Effector memory CD4-positive, alpha-beta T cell (primary cell): Measurements from ENCODE around the gene MYH10.

Experiments used
- DNase-seq, 3 donors: peaks; one replicate each; pipeline ENCODE4 v3.0.0-alpha.2; 2020
- H3K27ac ChIP-seq: 2 replicates; pipeline ENCODE4 v1.7.0; 2013; ENCODE audit warnings: mild to moderate bottlenecking, low read length, moderate library complexity; ENCODE audit not compliant: insufficient read depth, poor library complexity, severe bottlenecking
- H3K27me3 ChIP-seq: replicated peaks from 2 replicates; pipeline ENCODE4 v1.7.0; 2013; ENCODE audit warnings: mild to moderate bottlenecking, low read length; ENCODE audit not compliant: insufficient read depth, control insufficient read depth, poor library complexity, severe bottlenecking
- H3K36me3 ChIP-seq: 2 replicates; pipeline ENCODE4 v1.7.0; 2013; ENCODE audit warnings: mild to moderate bottlenecking, low read length, moderate library complexity; ENCODE audit not compliant: control insufficient read depth, insufficient read depth
- H3K4me1 ChIP-seq: 2 replicates; pipeline ENCODE4 v1.7.0; 2013; ENCODE audit warnings: low read length, mild to moderate bottlenecking; ENCODE audit not compliant: control insufficient read depth, insufficient read depth, poor library complexity, severe bottlenecking
- H3K4me3 ChIP-seq: 2 replicates; pipeline ENCODE4 v1.7.0; 2013; ENCODE audit warnings: low read length, low read depth, mild to moderate bottlenecking; ENCODE audit not compliant: insufficient read depth, poor library complexity, severe bottlenecking
- H3K9me3 ChIP-seq: 2 replicates; pipeline ENCODE4 v1.7.0; 2013; ENCODE audit warnings: mild to moderate bottlenecking, low read length, moderate library complexity; ENCODE audit not compliant: control insufficient read depth
- total RNA-seq, 3 donors: gene quantifications; one replicate each; lab custom pipeline; 2026; lab: John Stamatoyannopoulos, UW

MYH10 gene
- 0.70 to 2.1 (median 1.5) reads per million in 3 donors for total RNA-seq

DNA sequence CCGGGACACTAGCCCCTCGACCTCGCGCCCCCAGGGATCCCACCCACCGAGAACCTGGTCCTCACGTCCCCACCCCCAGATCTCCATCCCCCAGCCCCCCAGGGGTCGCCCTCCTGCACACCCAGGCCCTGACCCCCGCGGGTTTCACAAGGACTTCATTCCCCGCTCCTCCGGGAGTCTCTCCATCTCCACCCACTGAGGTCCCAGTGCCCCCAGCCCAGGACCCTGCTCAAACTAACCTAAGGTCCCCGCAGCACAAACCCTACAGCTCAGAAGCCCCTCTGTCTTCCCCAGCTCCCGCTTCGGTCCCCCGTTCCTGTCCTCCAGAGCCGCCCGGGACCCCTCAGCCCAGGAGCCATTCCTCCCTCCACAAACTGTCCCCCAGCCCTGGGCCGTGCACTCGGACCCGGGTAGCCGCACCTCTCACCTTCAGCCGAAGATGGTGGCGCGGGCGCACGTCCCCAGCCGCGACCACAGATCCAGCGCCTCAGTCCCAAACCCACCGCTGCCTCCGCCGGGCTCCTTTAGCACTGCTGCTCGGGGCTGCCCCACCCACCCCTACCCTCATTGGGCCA lies at the start of gene MYH10:
TSS of gene MYH10 (minus strand) at position 499 of the 575 bp plus-strand sequence. CDS start 7,479 bp downstream, outside the sequence.
- Histone ChIP-seq H3K27ac (no peak within 1 kb of the TSS), H3K36me3 (no peaks in the 10 kb centered on the region), H3K4me1 (peaks cover 18% of the 10 kb centered on the region), H3K27me3 (peaks cover 6% of the 10 kb centered on the region), H3K4me3 (peak within 1 kb of the TSS; percentile 78), H3K9me3 (no peaks in the 10 kb centered on the region)
- DNase-seq = no peak

DNA sequence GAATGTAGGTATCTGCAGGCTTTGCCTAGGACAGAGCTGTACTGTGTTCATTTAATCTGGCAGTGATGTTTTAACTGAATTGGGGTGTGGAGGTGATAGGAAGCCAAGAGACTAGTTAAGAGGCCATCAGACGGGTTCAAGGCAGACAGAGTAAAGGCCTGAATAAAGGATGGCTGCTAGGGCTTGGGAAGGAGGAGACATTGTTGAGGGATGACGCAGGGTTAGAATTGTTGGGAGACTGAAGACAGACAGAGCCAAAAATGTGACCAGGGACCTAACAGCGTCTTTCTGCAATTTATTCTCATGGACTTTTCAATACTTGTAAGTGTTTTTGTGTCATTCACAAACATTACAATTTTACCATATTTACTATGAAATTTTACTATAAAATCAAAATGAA lies 48.6 kb upstream of the MYH10 start:
- Histone ChIP-seq H3K27me3 (no peaks in the 10 kb centered on the region), H3K4me1 (no peaks in the 10 kb centered on the region), H3K36me3 (no peaks in the 10 kb centered on the region), H3K4me3 (no peak overlapping the region), H3K9me3 (no peaks in the 10 kb centered on the region), H3K27ac (no peak overlapping the region)
- no peak for DNase-seq

DNA sequence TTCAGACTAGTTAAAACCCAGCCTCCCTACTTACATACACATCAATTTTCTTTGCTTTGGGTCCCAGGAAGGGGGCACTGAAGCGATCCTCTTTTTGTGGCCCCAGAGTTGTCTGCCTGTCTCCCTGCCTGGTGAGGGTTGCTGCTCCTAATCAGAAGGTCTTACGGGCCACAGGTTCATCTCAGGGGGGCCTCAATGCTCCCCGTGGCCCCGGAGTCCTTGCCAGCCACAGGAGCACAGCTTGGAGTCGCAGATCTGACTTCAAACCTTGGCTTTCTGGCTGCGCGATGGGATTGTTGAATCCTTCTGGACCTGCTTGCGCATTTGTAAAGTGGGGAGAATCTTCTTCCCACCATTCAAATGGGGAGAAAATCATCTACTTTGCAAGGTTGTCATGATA lies 44.8 kb upstream of the MYH10 start:
- no peaks in the 10 kb centered on the region for H3K36me3 ChIP-seq
- H3K4me1 ChIP-seq = no peaks in the 10 kb centered on the region
- no peak overlapping the region for H3K4me3 ChIP-seq
- H3K27me3 ChIP-seq = no peaks in the 10 kb centered on the region
- no peak for DNase-seq
- H3K27ac ChIP-seq = no peak overlapping the region
- H3K9me3 ChIP-seq = no peaks in the 10 kb centered on the region

DNA sequence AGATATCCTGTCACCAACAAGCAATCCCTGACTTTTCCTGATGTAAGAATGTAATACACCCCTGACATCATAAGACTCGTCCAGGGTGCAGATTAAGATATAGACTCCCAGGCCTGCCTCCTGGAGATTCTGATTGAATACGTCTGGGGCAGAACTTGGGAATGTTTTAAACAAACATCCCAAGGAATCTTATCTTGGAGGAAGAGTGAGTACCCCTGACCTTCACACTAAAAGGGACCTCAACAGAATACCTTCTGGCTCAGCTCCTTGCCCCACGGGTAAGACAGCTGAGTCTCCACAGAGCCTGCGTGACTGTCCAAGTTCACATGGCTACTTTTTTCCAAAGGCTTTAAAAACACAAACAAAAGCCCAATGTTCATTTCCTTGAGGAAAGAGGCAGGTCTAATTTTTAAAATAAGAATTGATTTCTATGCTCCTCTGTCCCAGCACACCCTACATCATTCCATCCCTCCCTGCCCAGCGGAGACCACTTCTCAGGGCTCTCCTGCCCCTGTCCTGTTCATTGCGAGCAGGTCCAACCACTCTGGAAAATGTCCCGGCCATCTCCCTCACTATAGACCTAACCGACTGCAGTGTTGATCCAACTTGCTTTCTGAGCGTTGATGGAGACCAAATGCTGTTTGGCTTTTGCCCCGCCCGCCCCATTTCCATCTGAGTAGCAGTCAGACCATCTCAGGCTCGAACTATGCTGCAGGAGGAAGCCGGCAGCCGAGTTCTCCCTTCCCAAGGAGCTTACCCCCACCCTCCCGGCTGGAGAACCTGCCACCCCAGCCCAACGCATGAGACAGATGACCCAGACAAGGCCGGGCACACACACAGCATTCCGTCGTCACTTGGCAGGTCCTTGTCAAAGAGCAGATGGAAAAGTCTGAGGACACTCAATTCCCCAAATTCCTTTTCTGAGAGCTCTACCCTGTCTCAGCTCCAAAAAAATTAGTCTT lies 44.1 kb upstream of the MYH10 start:
- no peak for DNase-seq
- H3K36me3 ChIP-seq = no peaks in the 10 kb centered on the region
- no peak overlapping the region for H3K27ac ChIP-seq
- no peak overlapping the region for H3K4me3 ChIP-seq
- H3K4me1 ChIP-seq = no peaks in the 10 kb centered on the region
- H3K27me3 ChIP-seq = no peaks in the 10 kb centered on the region
- H3K9me3 ChIP-seq = no peaks in the 10 kb centered on the region

DNA sequence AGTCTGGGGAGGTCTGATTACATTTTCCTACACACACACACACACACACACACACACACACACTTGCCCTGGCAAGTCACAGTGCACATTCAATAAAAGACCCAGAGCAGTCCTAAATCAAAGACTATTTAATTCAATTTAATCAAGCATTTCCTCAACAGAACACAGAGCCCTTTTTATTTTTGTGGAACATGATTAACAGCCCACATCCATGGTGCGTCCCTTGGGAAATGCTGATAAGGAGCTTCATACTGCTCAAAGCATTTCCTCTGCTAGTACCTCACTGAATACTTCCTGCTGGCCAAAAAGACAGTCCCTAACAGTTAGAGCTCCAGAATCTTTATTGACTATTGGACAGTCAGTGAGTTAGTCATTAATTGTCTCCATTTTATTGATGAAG lies 43.1 kb upstream of the MYH10 start:
- no peaks in the 10 kb centered on the region for H3K4me1 ChIP-seq
- no peak overlapping the region for H3K4me3 ChIP-seq
- no peaks in the 10 kb centered on the region for H3K27me3 ChIP-seq
- no peak overlapping the region for H3K27ac ChIP-seq
- no peaks in the 10 kb centered on the region for H3K36me3 ChIP-seq
- DNase-seq = no peak
- H3K9me3 ChIP-seq = no peaks in the 10 kb centered on the region

DNA sequence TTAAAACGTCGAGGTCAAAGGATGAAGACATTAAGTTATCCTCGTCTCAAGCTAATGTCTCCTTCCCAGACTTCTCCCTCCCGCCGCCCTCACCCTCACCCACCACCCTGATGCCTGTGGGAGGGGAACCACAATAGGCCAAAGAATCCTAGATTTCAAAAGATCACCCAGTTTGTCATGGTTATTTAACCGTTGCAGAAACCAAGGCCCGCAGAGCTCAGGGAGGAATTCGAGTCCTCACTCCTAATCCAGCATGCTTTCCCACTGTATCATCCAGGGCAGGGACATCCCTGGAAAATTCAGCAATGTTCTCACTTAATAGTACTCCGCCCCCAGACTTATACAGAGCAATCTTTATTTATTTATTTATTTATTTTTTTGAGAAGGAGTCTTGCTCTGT lies 41.8 kb upstream of the MYH10 start:
- no peak for DNase-seq
- H3K36me3 ChIP-seq = no peaks in the 10 kb centered on the region
- no peak overlapping the region for H3K4me3 ChIP-seq
- no peaks in the 10 kb centered on the region for H3K4me1 ChIP-seq
- H3K27me3 ChIP-seq = no peaks in the 10 kb centered on the region
- no peak overlapping the region for H3K27ac ChIP-seq
- no peaks in the 10 kb centered on the region for H3K9me3 ChIP-seq

DNA sequence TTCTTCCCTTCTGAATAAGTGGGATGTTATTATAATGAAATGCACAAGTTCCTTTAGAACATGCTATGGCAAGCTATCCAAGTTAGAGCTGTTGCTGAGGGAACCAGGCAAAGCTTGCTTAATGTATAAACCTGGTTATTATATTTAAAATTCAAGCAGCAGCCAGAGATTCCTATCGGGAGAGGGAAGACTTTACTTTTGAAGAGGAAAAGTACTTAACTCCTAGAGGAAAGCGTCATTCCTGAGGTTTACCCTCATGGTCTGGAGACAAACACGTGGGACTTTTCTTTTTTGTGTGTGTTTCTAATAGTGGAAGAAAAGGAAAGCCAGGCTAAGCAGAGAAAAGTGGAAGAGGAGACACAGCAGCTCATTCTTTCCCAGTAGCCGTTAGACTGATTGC lies 39.9 kb upstream of the MYH10 start:
- Histone ChIP-seq H3K4me3 (no peak overlapping the region), H3K4me1 (no peaks in the 10 kb centered on the region)

DNA sequence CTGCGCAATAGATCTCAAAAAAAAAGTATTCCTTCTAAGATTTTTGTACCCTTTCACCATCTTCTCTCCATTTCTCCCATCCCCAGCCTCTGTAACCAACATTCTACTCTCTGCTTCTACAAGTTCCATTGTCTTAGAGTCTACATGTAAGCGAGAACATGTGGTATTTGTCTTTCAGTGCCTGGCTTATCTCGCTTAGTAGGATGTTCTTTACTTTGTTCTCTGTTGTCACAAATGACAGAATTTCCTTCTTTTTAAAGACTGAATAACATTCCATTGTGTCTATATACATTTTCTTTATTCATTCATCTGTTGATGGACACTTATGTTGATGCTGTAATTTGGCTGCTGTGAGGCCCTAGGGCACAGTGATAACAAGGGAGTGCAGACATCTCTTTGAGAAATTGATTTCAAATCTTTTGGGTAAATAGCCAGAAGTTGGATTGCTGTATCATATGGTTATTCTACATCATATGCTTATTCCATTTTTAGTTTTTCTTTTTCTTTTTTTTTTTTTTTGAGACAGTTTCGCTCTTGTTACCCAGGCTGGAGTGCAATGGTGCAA lies 37.7 kb upstream of the MYH10 start:
- no peaks in the 10 kb centered on the region for H3K27me3 ChIP-seq
- H3K36me3 ChIP-seq = no peaks in the 10 kb centered on the region

More for the DNA sequence above, 39.9 kb upstream of the MYH10 start:
- Histone ChIP-seq H3K27ac (no peak overlapping the region), H3K9me3 (no peaks in the 10 kb centered on the region), H3K36me3 (no peaks in the 10 kb centered on the region), H3K27me3 (no peaks in the 10 kb centered on the region)
- no peak for DNase-seq

DNA sequence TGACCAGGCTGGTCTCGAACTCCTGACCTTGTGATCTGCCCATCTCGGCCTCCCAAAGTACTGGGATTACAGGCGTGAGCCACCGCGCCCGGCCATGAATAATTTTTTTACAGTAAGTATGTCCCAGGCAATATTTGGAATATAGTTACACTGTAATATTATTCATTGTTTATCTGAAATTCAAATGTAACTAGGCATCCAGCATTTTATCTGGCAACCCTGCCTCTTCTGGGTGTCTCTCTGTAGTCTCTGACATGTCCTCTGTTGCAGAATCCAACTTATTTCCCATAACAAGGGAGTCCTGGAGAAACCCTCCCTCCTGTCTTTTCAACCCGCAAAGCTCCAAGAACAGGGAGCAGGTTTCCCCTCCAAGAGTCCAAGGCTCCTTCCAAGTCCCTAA lies 36.9 kb upstream of the MYH10 start:
- H3K27ac ChIP-seq = no peak overlapping the region
- DNase-seq = no peak
- no peaks in the 10 kb centered on the region for H3K36me3 ChIP-seq
- no peaks in the 10 kb centered on the region for H3K4me1 ChIP-seq
- no peak overlapping the region for H3K4me3 ChIP-seq
- H3K9me3 ChIP-seq = no peaks in the 10 kb centered on the region
- H3K27me3 ChIP-seq = no peaks in the 10 kb centered on the region

More for the DNA sequence above, 37.7 kb upstream of the MYH10 start:
- Histone ChIP-seq H3K4me3 (no peak overlapping the region), H3K27ac (no peak overlapping the region), H3K4me1 (no peaks in the 10 kb centered on the region), H3K9me3 (no peaks in the 10 kb centered on the region)
- DNase-seq = no peak

DNA sequence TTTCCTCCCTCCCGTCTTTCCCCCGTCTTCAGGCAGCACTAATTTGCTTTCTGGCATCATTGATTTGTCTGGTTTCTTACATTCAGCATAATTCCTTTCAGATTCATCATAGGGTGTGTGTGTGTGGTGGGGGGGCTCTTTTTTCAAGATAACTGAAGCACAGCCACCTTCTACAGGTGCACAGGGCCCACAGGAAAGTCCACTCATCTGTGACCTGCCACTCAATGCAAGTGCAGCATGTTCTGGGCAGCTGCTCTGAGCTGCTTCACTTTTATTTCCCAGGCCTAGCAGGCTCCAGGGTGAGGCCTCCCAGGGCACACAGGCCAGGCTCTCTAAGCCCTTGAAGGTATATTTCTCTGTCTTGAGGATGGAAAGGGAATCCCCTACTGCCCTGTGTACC lies 35.2 kb upstream of the MYH10 start:
- Histone ChIP-seq H3K4me3 (no peak overlapping the region), H3K27me3 (no peaks in the 10 kb centered on the region), H3K4me1 (no peaks in the 10 kb centered on the region), H3K36me3 (no peaks in the 10 kb centered on the region), H3K27ac (no peak overlapping the region), H3K9me3 (no peaks in the 10 kb centered on the region)
- DNase-seq = no peak
